SW480 (cell line): ENCODE results near the gene PIGR.

ENCODE experiments used
- DNase-seq: peaks from one replicate; pipeline ENCODE4 v3.0.0-alpha.2; 2016; ENCODE audit warnings: low spot score

Gene PIGR

GRCh38 chr1:206946261-206946660 is at the start of gene PIGR:
PIGR (minus strand) TSS chr1:206946466; CDS start chr1:206940531, 5,935 bp downstream.
- no peak for DNase-seq

GRCh38 chr1:206992790-206993189 is 46.5 kb upstream of the PIGR start:
- DNase-seq: no peak

GRCh38 chr1:206987873-206988272 is 41.6 kb upstream of the PIGR start:
- DNase-seq: no peak

- DNase-seq: no peak
Observed at GRCh38 chr1:206986885-206987284, 40.6 kb upstream of the PIGR start.

- no peak for DNase-seq
Observed at GRCh38 chr1:206986402-206986801, 40.1 kb upstream of the PIGR start.

- DNase-seq: no peak
Observed at GRCh38 chr1:206985162-206985749, 39.0 kb upstream of the PIGR start.

- peak; percentile 69 for DNase-seq
Observed at GRCh38 chr1:206982216-206982615, 36.0 kb upstream of the PIGR start.

- peak; percentile 24 for DNase-seq
Observed at GRCh38 chr1:206979379-206980043, 33.2 kb upstream of the PIGR start.

- DNase-seq: no peak
Observed at GRCh38 chr1:206978259-206978658, 32.0 kb upstream of the PIGR start.

- DNase-seq: no peak
Observed at GRCh38 chr1:206975306-206975705, 29.0 kb upstream of the PIGR start.

- DNase-seq: no peak
Observed at GRCh38 chr1:206974140-206974539, 27.9 kb upstream of the PIGR start.

GRCh38 chr1:206972728-206973127 is 26.5 kb upstream of the PIGR start:
- DNase-seq: no peak

- DNase-seq: no peak
Observed at GRCh38 chr1:206971029-206971655, 24.9 kb upstream of the PIGR start.

GRCh38 chr1:206970446-206970845 is 24.2 kb upstream of the PIGR start, which contains the start of gene FCAMR:
FCAMR (minus strand) TSS chr1:206970460; CDS start chr1:206970125, 335 bp downstream.
- no peak for DNase-seq

- DNase-seq: no peak
Observed at GRCh38 chr1:206969090-206969489, 22.8 kb upstream of the PIGR start.

- no peak for DNase-seq
Observed at GRCh38 chr1:206967096-206967849, 21.0 kb upstream of the PIGR start.

- DNase-seq: no peak
Observed at GRCh38 chr1:206965781-206966180, 19.5 kb upstream of the PIGR start.

- DNase-seq: peak; percentile 17
Observed at GRCh38 chr1:206963740-206964139, 17.5 kb upstream of the PIGR start.

GRCh38 chr1:206963119-206963712 is 16.9 kb upstream of the PIGR start:
- DNase-seq: no peak

GRCh38 chr1:206962272-206962671 is 16.0 kb upstream of the PIGR start:
- no peak for DNase-seq

GRCh38 chr1:206961668-206962067 is 15.4 kb upstream of the PIGR start:
- DNase-seq: no peak

- DNase-seq: peak; percentile 11
Observed at GRCh38 chr1:206960676-206961386, 14.6 kb upstream of the PIGR start.
